ENCODE measurements around the gene TMCC1. TPM values are rescaled to one million over a fixed set of nuclear protein-coding genes. Genes with fewer than 3 reads are reported as not detected.

The TMCC1 gene
- total RNA-seq, 1 donor from 2014 or later, result 42.3 TPM

DNA sequence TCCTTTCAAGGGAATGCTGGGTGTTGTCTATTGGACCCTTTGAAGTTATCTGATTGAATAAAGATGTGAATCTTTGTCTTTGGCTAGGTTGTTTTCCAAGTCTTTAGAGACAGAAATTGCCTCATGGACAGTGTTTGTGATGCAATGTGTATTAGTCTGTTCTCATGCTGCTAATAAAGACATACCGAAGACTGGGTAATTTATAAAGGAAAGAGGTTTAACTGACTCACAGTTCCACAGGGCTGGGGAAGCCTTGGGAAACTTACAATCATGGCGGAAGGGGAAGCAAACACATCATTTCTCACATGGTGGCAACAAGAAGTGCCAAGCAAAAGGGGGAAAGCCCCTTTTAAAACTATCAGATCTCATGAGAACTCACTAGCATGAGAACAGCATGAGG, 198.3 kb downstream of the TMCC1 start:
- Histone ChIP-seq H3K36me3 (no peaks in the 10 kb centered on the region), H3K27me3 (no peaks in the 10 kb centered on the region), H3K4me3 (no peak overlapping the region), H3K27ac (no peak overlapping the region), H3K4me1 (no peaks in the 10 kb centered on the region), H3K9me3 (no peaks in the 10 kb centered on the region)
- no peak for ATAC-seq
- DNase-seq, result no peak
- intact Hi-C loops (cut with DNase I), result no loop called here
- TF ChIP-seq, protein P1, sequence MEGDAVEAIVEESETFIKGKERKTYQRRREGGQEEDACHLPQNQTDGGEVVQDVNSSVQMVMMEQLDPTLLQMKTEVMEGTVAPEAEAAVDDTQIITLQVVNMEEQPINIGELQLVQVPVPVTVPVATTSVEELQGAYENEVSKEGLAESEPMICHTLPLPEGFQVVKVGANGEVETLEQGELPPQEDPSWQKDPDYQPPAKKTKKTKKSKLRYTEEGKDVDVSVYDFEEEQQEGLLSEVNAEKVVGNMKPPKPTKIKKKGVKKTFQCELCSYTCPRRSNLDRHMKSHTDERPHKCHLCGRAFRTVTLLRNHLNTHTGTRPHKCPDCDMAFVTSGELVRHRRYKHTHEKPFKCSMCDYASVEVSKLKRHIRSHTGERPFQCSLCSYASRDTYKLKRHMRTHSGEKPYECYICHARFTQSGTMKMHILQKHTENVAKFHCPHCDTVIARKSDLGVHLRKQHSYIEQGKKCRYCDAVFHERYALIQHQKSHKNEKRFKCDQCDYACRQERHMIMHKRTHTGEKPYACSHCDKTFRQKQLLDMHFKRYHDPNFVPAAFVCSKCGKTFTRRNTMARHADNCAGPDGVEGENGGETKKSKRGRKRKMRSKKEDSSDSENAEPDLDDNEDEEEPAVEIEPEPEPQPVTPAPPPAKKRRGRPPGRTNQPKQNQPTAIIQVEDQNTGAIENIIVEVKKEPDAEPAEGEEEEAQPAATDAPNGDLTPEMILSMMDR (IDR thresholded peaks at IDR 0.05), result no peak

DNA sequence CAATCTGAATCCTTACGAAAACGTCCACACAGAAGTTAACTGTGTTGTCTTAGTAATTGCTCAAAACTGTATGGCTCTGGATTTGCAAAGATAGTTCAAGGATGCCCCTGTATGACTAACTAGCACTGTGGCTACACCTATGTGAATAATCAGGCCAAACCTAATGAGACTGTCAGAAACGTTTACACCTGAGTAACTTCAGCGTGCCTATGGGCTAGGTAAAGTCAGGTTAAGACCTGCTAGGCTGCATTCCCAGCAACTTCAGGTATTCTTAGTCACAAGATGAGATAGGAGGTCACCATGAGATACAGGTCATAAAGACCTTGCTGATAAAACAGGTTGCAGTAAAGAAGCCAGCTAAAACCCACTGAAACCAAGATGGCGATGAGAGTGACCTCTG, 199.3 kb downstream of the TMCC1 start:
- no peaks in the 10 kb centered on the region for H3K36me3 ChIP-seq
- ATAC-seq, result no peak
- H3K27me3 ChIP-seq, result no peaks in the 10 kb centered on the region
- DNase-seq, result no peak
- H3K4me3 ChIP-seq, result no peak overlapping the region
- TF ChIP-seq, protein P1 (IDR thresholded peaks at IDR 0.05), result no peak
- no peaks in the 10 kb centered on the region for H3K9me3 ChIP-seq
- intact Hi-C loops (cut with DNase I), result no loop called here
- H3K27ac ChIP-seq, result no peak overlapping the region
- no peaks in the 10 kb centered on the region for H3K4me1 ChIP-seq

DNA sequence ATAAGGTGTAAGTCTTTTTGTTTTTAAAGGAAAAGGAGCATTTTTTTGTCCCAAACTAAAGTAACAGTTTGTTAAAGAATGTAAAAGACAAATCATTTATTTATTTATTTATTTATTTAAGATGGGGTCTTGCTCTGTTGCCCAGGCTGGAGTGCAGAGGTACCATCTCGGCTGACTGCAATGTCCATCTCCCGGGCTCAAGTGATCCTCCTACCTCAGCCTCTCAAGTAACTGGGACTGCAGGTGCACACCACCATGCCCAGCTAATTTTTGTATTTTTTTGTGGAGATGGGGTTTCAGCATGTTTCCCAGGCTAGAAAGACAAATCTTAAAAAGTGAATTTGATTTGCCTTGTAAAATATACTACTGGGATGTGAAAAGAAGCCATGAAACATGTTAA, 200.8 kb downstream of the TMCC1 start:
- DNase-seq (no peak), ATAC-seq (no peak)
- Histone ChIP-seq H3K4me1 (peaks cover 5% of the 10 kb centered on the region), H3K27me3 (no peaks in the 10 kb centered on the region), H3K36me3 (no peaks in the 10 kb centered on the region), H3K4me3 (no peak overlapping the region), H3K27ac (no peak overlapping the region), H3K9me3 (no peaks in the 10 kb centered on the region)
- intact Hi-C loops (cut with DNase I), result no loop called here
- TF ChIP-seq, protein P1 (IDR thresholded peaks at IDR 0.05), result no peak

DNA sequence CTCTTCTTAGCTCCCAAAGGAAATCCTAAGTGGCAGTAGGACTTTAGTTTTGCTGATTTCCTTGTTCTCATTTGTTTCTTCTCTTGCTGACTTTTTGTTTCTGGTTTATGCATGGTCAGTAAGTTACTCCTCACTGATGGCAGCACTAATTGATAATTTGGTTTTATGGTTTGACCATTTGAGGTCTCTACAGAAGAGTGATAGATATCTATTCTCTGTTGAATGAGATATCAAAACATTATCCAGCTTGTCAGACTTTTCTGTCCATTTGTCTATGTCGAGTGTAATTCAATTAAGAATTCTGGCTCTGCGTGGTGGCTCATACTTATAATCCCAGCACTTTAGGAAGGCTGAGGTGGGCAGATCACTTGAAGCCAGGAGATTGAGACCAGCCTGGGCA, 202.5 kb downstream of the TMCC1 start:
- TF ChIP-seq, protein P1 (IDR thresholded peaks at IDR 0.05), result no peak
- intact Hi-C loops (cut with DNase I), result no loop called here
- H3K4me1 ChIP-seq, result peaks cover 17% of the 10 kb centered on the region
- no peaks in the 10 kb centered on the region for H3K27me3 ChIP-seq
- H3K4me3 ChIP-seq, result no peak overlapping the region
- H3K27ac ChIP-seq, result no peak overlapping the region
- ATAC-seq, result no peak
- H3K36me3 ChIP-seq, result no peaks in the 10 kb centered on the region
- DNase-seq, result no peak
- H3K9me3 ChIP-seq, result no peaks in the 10 kb centered on the region

DNA sequence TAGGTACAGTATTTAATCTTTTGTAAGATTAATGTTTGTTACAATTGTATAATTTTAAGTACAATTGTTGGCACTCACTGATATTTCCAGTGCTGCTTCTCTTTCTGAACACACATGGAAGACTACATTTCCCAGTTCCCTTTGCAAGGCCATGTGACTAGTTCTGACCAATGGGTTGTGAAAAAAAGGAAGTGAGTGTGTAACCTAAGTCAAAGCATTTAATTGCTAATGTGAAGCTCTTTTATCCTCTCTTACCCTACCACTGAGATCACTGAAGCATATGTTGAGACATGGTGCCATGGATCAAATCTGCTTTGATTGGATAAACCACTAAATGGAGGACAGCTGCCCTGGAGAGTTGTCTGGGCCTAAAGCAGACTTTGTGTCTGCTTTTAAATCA, 203.1 kb downstream of the TMCC1 start:
- intact Hi-C loops (cut with DNase I), result no loop called here
- no peak overlapping the region for H3K4me3 ChIP-seq
- no peaks in the 10 kb centered on the region for H3K36me3 ChIP-seq
- no peaks in the 10 kb centered on the region for H3K27me3 ChIP-seq
- peak; percentile 88 for ATAC-seq
- no peaks in the 10 kb centered on the region for H3K9me3 ChIP-seq
- peaks cover 17% of the 10 kb centered on the region for H3K4me1 ChIP-seq
- DNase-seq, result no peak
- H3K27ac ChIP-seq, result no peak overlapping the region
- TF ChIP-seq, protein P1 (IDR thresholded peaks at IDR 0.05), result no peak

DNA sequence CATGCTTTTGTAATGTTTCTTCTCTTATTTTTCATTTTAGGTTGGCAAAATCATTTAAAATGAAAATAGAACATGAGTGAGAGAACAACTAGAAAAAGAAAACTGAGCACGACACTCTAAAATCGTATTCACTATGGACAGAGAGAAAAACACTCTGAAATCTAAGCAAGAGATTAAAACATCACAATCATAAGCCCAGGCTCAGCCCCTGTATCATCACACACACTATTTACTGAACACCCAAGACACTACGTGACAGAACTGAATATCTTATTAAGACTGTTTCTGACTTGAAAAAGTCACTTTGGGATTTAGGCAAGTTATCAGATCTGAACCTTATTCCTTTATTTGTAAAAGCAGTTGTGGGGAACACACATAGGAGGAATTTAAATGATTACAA, 204.5 kb downstream of the TMCC1 start:
- Histone ChIP-seq H3K27me3 (no peaks in the 10 kb centered on the region), H3K4me3 (no peak overlapping the region), H3K36me3 (no peaks in the 10 kb centered on the region), H3K4me1 (peaks cover 17% of the 10 kb centered on the region), H3K9me3 (no peaks in the 10 kb centered on the region), H3K27ac (no peak overlapping the region)
- intact Hi-C loops (cut with DNase I), result no loop called here
- TF ChIP-seq, protein P1 (IDR thresholded peaks at IDR 0.05), result no peak
- DNase-seq, result no peak
- no peak for ATAC-seq
